ENCODE measurements around the gene EREG. TPM values are rescaled to one million over a fixed set of nuclear protein-coding genes. Genes with fewer than 3 reads are reported as not detected.

EREG gene, protein sequence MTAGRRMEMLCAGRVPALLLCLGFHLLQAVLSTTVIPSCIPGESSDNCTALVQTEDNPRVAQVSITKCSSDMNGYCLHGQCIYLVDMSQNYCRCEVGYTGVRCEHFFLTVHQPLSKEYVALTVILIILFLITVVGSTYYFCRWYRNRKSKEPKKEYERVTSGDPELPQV
- 0.01 TPM for polyA plus RNA-seq (2013, experiment 1 of 2)
- polyA plus RNA-seq (2013, experiment 2 of 2): 0.04 TPM

GRCh38 chr4:74364652-74365491 is at the start of gene EREG:
Gene EREG (plus strand): TSS chr4:74365145. CDS start chr4:74365309, 164 bp downstream.
- peak; percentile 89 for DNase-seq

DNA sequence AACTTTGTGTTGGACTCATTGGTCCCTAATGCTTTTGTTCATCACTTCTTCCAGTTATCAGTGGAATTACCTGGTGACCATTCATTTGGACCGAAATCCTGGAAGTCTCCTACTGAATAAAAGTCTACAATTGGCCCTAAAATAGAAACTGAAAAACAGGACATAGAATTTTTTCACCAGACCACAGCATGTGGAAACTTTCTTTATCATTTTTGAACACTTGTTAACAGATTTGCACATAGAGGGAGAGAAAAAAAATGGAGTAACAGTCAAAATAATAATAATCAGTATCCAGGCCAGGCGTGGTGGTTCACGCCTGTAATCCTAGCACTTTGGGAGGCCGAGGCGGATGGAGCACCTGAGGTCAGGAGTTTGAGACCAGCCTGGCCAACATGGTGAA is 49.6 kb upstream of the EREG start:
- Histone ChIP-seq H3K4me2 (ENCODE audit: low read length) (no peak overlapping the region), H3K79me2 (ENCODE audit: control insufficient read depth, insufficient read depth, low read length) (no peaks in the 10 kb centered on the region), H3K27ac (ENCODE audit: low read depth, low read length) (no peak overlapping the region), H2BK15ac (replicated peaks; ENCODE audit: low read depth) (no peak overlapping the region), H3K36me3 (ENCODE audit: control insufficient read depth, insufficient read depth, low read length) (no peaks in the 10 kb centered on the region), H3K4ac (ENCODE audit: low read depth, low read length) (no peak overlapping the region), H3K9ac (ENCODE audit: low read length) (no peak overlapping the region), H3K4me3 (ENCODE audit: low read length) (no peak overlapping the region), H3K4me1 (ENCODE audit: control insufficient read depth, low read depth, low read length) (no peaks in the 10 kb centered on the region), H3K23ac (ENCODE audit: low read length) (no peak overlapping the region), H3K56ac (ENCODE audit: low read length) (no peak overlapping the region), H2AK5ac (ENCODE audit: low read length) (no peak overlapping the region), H3K27me3 (ENCODE audit: insufficient read depth, low read length, poor library complexity) (no peaks in the 10 kb centered on the region), H3K18ac (ENCODE audit: low read length) (no peak overlapping the region), H2BK5ac (ENCODE audit: low read length) (no peak overlapping the region), H4K8ac (ENCODE audit: low read depth, low read length) (no peak overlapping the region), H3K79me1 (ENCODE audit: low read length) (no peaks in the 10 kb centered on the region), H2BK120ac (ENCODE audit: low read depth, low read length) (no peak overlapping the region), H4K5ac (ENCODE audit: low read length) (no peak overlapping the region)
- no CpG with 5 or more reads among the region's 5 CpGs for WGBS (ENCODE audit: extremely low coverage, insufficient coverage, low lambda C conversion rate)
- no peak for DNase-seq

More at GRCh38 chr4:74364652-74365491, at the start of gene EREG:
- Histone ChIP-seq H4K5ac (ENCODE audit: low read length) (no peak within 1 kb of the TSS), H4K8ac (ENCODE audit: low read depth, low read length) (no peak within 1 kb of the TSS), H3K36me3 (ENCODE audit: control insufficient read depth, insufficient read depth, low read length) (no peaks in the 10 kb centered on the region), H2BK120ac (ENCODE audit: low read depth, low read length) (no peak within 1 kb of the TSS), H3K56ac (ENCODE audit: low read length) (peak within 1 kb of the TSS; percentile 68), H3K79me2 (ENCODE audit: control insufficient read depth, insufficient read depth, low read length) (no peaks in the 10 kb centered on the region), H2BK5ac (ENCODE audit: low read length) (no peak within 1 kb of the TSS), H3K23ac (ENCODE audit: low read length) (no peak within 1 kb of the TSS), H2BK15ac (replicated peaks; ENCODE audit: low read depth) (no peak within 1 kb of the TSS), H3K9ac (ENCODE audit: low read length) (peak within 1 kb of the TSS; percentile 9), H3K4me3 (ENCODE audit: low read length) (peak within 1 kb of the TSS; percentile 46), H3K4ac (ENCODE audit: low read depth, low read length) (no peak within 1 kb of the TSS), H3K18ac (ENCODE audit: low read length) (no peak within 1 kb of the TSS), H2AK5ac (ENCODE audit: low read length) (no peak within 1 kb of the TSS), H3K79me1 (ENCODE audit: low read length) (no peaks in the 10 kb centered on the region), H3K27ac (ENCODE audit: low read depth, low read length) (no peak within 1 kb of the TSS), H3K27me3 (ENCODE audit: insufficient read depth, low read length, poor library complexity) (no peaks in the 10 kb centered on the region), H3K4me2 (ENCODE audit: low read length) (peak within 1 kb of the TSS; percentile 81), H3K4me1 (ENCODE audit: control insufficient read depth, low read depth, low read length) (peaks cover 4% of the 10 kb centered on the region)
- WGBS (ENCODE audit: extremely low coverage, insufficient coverage, low lambda C conversion rate): no CpG with 5 or more reads among the region's 40 CpGs

DNA sequence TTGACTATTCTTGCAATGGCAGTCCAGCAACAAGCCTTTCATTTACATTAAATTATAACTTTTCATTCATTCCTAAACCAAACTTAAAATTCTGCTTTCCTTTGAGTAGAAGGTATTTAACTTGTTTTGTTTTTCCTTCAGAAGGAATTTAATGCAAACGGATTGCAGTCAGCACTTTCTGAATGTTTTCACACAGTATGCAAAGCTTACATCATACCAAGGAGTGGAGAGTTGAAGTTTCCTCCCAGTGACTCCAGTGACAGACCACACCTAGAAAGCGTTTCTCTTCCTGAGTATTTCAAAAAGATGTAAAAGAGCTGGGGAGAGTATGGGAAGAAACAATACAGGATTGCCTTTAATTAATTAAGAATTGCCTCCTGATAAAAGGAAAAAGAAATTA is 48.5 kb upstream of the EREG start:
- no peaks in the 10 kb centered on the region for H3K79me1 ChIP-seq (ENCODE audit: low read length)
- no peaks in the 10 kb centered on the region for H3K36me3 ChIP-seq (ENCODE audit: control insufficient read depth, insufficient read depth, low read length)
- WGBS (ENCODE audit: extremely low coverage, insufficient coverage, low lambda C conversion rate): no CpG with 5 or more reads among the region's 2 CpGs
- H3K23ac ChIP-seq (ENCODE audit: low read length): no peak overlapping the region
- H3K4me1 ChIP-seq (ENCODE audit: control insufficient read depth, low read depth, low read length): no peaks in the 10 kb centered on the region
- H3K79me2 ChIP-seq (ENCODE audit: control insufficient read depth, insufficient read depth, low read length): no peaks in the 10 kb centered on the region
- no peaks in the 10 kb centered on the region for H3K27me3 ChIP-seq (ENCODE audit: insufficient read depth, low read length, poor library complexity)
- H4K5ac ChIP-seq (ENCODE audit: low read length): no peak overlapping the region
- no peak overlapping the region for H4K8ac ChIP-seq (ENCODE audit: low read depth, low read length)
- DNase-seq: peak; percentile 61
- no peak overlapping the region for H2AK5ac ChIP-seq (ENCODE audit: low read length)
- no peak overlapping the region for H3K4me2 ChIP-seq (ENCODE audit: low read length)
- no peak overlapping the region for H2BK5ac ChIP-seq (ENCODE audit: low read length)
- H3K4ac ChIP-seq (ENCODE audit: low read depth, low read length): no peak overlapping the region
- no peak overlapping the region for H2BK120ac ChIP-seq (ENCODE audit: low read depth, low read length)
- H3K56ac ChIP-seq (ENCODE audit: low read length): no peak overlapping the region
- no peak overlapping the region for H2BK15ac ChIP-seq (replicated peaks; ENCODE audit: low read depth)
- H3K9ac ChIP-seq (ENCODE audit: low read length): no peak overlapping the region
- H3K18ac ChIP-seq (ENCODE audit: low read length): no peak overlapping the region
- H3K27ac ChIP-seq (ENCODE audit: low read depth, low read length): no peak overlapping the region
- no peak overlapping the region for H3K4me3 ChIP-seq (ENCODE audit: low read length)

DNA sequence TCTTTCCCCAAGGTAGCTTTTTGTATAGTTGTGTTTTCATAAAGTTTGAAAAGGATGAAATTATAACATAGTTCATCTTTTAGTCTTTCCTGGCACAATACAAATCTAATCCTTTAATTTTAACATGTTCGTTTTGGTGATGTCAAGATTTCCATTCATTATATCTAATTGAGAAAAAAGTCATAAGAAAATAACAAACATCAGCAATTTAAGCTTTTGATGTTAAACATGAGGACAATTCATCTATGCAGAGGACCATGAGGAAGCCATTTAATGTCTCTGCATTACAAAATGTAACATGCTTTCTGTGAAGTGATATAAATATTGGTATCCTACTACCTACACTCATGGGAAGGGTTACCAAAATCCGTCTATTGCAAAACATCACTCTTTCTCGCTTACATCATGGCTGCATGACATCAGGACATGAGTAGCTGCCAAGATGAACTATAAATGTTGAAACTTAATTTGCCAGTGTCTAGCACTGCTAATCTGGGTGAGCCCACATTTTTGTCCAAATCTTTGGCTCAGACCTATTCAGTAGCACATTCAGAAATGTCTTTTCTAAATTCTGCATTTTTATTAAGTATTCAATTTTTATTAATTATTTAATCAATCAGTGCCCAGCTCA is 47.2 kb upstream of the EREG start:
- H2BK5ac ChIP-seq (ENCODE audit: low read length): no peak overlapping the region
- no peak overlapping the region for H3K4me2 ChIP-seq (ENCODE audit: low read length)
- H2BK15ac ChIP-seq (replicated peaks; ENCODE audit: low read depth): no peak overlapping the region
- H3K79me1 ChIP-seq (ENCODE audit: low read length): no peaks in the 10 kb centered on the region
- no CpG with 5 or more reads among the region's 3 CpGs for WGBS (ENCODE audit: extremely low coverage, insufficient coverage, low lambda C conversion rate)
- H2BK120ac ChIP-seq (ENCODE audit: low read depth, low read length): no peak overlapping the region
- no peak overlapping the region for H4K5ac ChIP-seq (ENCODE audit: low read length)
- no peak overlapping the region for H4K8ac ChIP-seq (ENCODE audit: low read depth, low read length)
- H3K18ac ChIP-seq (ENCODE audit: low read length): no peak overlapping the region
- no peak overlapping the region for H3K23ac ChIP-seq (ENCODE audit: low read length)
- H3K56ac ChIP-seq (ENCODE audit: low read length): no peak overlapping the region
- no peak overlapping the region for H3K4ac ChIP-seq (ENCODE audit: low read depth, low read length)
- H3K36me3 ChIP-seq (ENCODE audit: control insufficient read depth, insufficient read depth, low read length): no peaks in the 10 kb centered on the region
- H3K4me3 ChIP-seq (ENCODE audit: low read length): no peak overlapping the region
- H3K27me3 ChIP-seq (ENCODE audit: insufficient read depth, low read length, poor library complexity): no peaks in the 10 kb centered on the region
- no peak overlapping the region for H3K9ac ChIP-seq (ENCODE audit: low read length)
- no peaks in the 10 kb centered on the region for H3K4me1 ChIP-seq (ENCODE audit: control insufficient read depth, low read depth, low read length)
- no peaks in the 10 kb centered on the region for H3K79me2 ChIP-seq (ENCODE audit: control insufficient read depth, insufficient read depth, low read length)
- DNase-seq: no peak
- no peak overlapping the region for H3K27ac ChIP-seq (ENCODE audit: low read depth, low read length)
- no peak overlapping the region for H2AK5ac ChIP-seq (ENCODE audit: low read length)

DNA sequence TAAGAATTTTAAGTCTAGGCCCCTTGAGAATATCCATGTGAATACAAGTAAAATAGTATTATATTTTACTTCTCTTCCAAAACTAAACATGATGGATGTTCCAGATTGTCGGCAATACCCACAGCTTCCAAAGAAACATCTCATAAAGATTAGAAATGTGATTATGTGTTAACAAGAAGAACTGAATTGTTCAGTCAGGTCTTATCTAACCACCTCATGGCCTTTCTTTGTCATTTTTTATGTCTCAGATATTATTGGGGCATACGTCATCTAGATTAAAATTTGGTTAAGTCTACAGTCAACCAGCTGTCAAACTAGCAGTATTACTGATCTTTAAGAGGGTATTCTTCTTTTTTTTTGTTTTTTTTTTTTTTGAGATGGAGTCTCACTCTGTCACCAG is 46.7 kb upstream of the EREG start:
- H3K79me2 ChIP-seq (ENCODE audit: control insufficient read depth, insufficient read depth, low read length): no peaks in the 10 kb centered on the region
- no peak overlapping the region for H4K8ac ChIP-seq (ENCODE audit: low read depth, low read length)
- H3K4me3 ChIP-seq (ENCODE audit: low read length): no peak overlapping the region
- H3K18ac ChIP-seq (ENCODE audit: low read length): no peak overlapping the region
- no peak overlapping the region for H3K4ac ChIP-seq (ENCODE audit: low read depth, low read length)
- H3K36me3 ChIP-seq (ENCODE audit: control insufficient read depth, insufficient read depth, low read length): no peaks in the 10 kb centered on the region
- H3K4me2 ChIP-seq (ENCODE audit: low read length): no peak overlapping the region
- no peak overlapping the region for H3K23ac ChIP-seq (ENCODE audit: low read length)
- H3K56ac ChIP-seq (ENCODE audit: low read length): no peak overlapping the region
- H2BK5ac ChIP-seq (ENCODE audit: low read length): no peak overlapping the region
- no peak overlapping the region for H2BK120ac ChIP-seq (ENCODE audit: low read depth, low read length)
- H3K79me1 ChIP-seq (ENCODE audit: low read length): no peaks in the 10 kb centered on the region
- DNase-seq: no peak
- H3K27me3 ChIP-seq (ENCODE audit: insufficient read depth, low read length, poor library complexity): no peaks in the 10 kb centered on the region
- WGBS (ENCODE audit: extremely low coverage, insufficient coverage, low lambda C conversion rate): no CpG with 5 or more reads among the region's 2 CpGs
- H3K4me1 ChIP-seq (ENCODE audit: control insufficient read depth, low read depth, low read length): no peaks in the 10 kb centered on the region
- H4K5ac ChIP-seq (ENCODE audit: low read length): no peak overlapping the region
- no peak overlapping the region for H3K27ac ChIP-seq (ENCODE audit: low read depth, low read length)
- no peak overlapping the region for H2BK15ac ChIP-seq (replicated peaks; ENCODE audit: low read depth)
- no peak overlapping the region for H2AK5ac ChIP-seq (ENCODE audit: low read length)
- H3K9ac ChIP-seq (ENCODE audit: low read length): no peak overlapping the region

Data from mesendoderm (in vitro differentiated cells).